Measurements from ENCODE around the gene C4orf50.
"Not testable (repeated sequence)": the region's sequence is repeated elsewhere in the genome, so short reads cannot be mapped to it uniquely, and the experiment has no call there.

The C4orf50 gene

GRCh38 chr4:5969336-5969735 lies 48.9 kb downstream of the C4orf50 start:
- no peak for DNase-seq (ENCODE audit: low read depth)

DNA sequence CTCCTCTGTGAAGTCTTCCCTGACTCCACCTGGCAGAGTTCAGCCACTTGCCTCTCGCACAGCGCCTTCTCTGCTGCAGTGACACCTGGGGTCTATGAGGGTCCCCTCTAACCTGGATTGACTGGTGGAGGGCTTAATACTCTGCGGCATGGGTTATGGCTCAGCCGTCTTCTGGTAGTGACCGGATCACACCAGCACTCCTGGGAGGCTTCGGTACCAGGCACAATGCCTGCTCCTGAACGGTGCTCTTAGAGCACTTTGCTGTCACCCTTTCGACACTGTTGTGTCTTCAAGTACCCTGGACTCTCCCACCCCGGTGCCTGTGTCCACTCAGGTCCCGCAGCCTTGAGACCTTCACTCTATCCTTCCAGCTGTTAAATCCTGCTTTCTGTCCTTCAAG lies 50.0 kb downstream of the C4orf50 start:
- no peak for DNase-seq (ENCODE audit: low read depth)

DNA sequence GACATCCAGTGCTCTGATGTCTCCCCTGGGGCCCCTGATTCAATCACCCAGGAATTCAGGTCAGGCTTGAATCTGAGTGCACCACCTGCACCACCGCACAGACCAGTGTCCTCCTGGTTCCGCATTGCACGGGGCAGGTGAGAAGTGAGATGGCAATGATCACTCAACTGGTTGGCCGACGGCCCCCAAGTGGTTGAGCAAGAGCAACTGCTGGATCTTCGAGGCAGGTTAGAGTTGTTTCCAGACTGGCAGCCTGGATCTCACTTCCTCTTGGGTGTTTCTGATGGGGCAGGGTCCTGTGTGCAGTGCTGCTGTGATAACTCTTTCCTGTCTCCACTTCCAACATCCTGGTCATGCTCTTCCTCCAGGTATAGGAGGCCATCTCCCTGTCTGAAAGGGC lies 50.4 kb downstream of the C4orf50 start:
- DNase-seq (ENCODE audit: low read depth) = no peak

DNA sequence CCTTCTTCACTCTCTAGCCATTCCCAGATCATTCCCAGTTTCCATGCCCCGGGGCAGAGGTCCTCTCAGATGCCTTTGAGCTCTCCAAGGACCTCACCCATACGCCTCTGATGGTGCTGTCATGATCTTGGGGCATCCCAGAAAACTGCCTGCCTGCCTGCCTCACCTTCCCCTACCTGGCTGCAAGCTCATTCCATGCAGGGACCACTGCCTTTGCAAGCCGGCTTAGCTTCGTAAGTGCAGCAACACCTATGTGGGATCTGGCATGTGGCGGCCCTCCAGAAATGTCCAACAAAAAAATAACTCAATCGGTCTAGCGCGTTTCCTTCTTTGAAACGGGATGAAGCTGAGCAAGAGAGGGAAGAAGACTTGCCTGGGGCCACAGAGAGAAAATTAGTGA lies 53.0 kb downstream of the C4orf50 start:
- no peak for DNase-seq (ENCODE audit: low read depth)

GRCh38 chr4:5964030-5964429 lies 54.2 kb downstream of the C4orf50 start:
- DNase-seq (ENCODE audit: low read depth) = no peak

- DNase-seq (ENCODE audit: low read depth) = no peak
These were observed 54.6 kb downstream of the C4orf50 start for GRCh38 chr4:5963611-5964010.

DNA sequence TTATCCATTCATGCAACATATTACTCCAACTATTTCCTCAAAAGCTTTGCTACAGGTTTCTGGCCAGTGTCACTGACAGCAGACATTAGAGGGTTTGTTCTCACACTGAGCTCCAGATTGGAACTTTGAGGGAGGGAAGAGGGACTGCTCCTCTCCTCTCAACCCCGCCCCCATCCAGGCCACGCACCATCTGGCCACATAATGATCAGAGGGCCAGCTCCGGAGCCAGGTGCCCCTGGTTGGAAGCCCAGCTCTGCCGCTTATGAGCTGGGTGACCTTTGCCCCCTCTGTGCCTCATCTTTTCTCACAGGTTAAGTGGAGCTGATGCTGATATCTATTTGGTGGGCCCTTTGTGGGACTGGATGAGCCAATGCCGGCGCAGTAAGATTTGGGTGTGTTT lies 55.8 kb downstream of the C4orf50 start:
- no peak for DNase-seq (ENCODE audit: low read depth)

DNA sequence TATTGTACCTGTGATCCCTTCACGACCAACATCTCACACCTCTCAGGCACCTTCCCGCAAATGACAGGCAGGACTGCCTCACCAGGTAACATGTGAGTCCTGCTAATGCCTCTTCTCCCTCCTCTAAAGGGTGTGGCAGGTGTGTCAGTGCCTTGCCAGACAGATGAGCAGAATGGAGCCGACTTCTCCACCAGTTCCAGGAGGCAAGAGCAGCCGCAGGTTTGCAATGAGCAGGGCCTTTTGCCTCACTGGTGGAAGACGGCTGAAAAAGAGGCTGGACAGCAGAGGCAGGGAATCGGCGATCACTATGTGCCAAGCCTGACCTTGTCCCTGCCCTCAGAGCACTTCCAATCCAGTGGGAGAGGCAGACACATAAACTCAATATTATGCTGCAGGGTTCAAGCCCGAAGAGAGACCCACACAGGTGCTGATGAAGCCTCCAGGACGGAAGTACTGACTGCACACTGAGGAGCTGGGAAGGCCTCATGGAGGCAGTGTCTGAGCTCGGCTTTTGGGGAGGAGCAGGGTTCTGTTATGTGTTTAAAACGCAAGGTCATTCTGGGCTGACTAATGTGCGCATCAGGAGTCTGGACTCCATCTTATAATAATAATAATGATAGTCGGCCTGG lies 57.9 kb downstream of the C4orf50 start:
- no peak for DNase-seq (ENCODE audit: low read depth)

DNA sequence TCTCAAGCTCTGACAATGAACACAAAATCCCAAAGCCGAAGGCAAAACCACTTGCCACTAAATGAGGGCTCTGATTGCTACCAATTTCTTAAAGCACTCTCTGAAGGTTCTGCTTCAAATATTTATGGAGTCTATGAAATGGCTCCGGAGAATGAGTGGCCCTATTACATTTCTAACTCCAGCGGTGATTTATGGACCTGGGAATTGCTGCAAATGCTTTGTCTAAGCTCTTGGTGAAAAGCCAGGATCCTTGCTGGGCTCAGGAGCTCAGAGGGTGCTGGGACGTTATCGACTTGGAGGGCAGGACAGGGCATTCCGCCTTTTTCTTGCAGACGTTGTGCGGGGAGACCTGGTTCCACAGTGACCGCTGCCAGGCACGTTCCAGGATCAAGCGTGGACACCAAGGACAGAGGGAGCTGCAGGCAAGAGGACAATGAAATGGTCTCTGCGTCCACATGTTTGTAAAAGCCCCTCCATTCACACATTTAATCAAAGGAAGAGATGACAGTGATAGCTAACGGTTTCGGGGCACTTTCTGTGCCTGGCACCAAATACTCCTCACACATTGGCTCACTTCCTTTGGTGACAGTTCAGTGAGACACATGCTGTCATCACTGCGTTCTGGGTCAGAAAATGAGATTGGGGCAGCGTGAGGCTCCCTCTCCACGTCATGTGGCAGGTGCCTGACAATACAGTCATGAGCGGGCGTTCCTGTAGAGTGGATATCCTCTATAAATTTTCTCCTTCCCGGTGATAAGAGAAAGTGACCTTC lies 58.8 kb downstream of the C4orf50 start:
- no peak for DNase-seq (ENCODE audit: low read depth)

DNA sequence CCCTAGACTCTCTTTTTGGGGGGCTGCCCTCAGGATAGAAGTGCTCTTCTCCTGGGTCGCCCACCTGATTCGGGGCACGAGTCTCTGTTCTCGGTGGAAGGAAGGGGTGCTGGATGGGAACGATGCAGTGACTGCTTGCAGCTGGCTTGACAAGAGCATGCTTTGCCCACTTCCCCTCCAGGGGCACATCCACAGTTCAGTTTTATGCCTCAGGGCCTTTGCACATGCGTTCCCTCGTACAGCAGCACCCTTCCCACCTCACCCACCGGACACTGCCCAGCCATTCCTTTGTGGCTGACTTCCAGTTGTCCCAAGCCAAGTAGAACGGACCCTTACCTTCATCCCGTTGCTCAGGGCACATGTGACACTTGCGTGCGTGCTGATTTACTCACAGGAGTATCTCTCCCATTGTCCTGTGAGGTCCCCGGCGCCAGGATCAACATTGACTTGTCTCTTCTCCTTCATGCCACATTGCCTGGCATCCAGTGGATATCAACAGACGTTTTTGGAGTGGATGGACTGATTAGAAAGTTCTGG lies 60.0 kb downstream of the C4orf50 start:
- DNase-seq (ENCODE audit: low read depth) = no peak

DNA sequence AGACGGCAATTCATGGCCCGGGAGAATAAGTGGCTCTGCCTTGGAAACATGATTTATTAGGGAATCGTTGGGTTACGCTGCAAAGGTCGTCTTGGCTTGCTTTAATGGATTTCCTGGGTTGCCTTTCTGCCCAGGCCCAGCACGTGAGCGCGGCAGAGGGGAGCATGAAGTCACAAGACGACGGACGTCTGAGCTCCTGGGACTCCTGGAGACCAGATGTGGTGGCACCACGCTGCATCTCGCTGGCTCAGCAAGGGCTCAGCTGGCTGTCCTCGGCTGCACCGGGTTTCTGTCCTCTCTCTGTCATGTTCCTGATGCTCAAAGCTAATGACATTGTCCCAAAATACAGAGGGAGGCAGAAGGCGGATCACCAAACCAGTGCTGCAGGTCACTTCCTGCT lies 61.2 kb downstream of the C4orf50 start:
- DNase-seq (ENCODE audit: low read depth) = no peak

- DNase-seq (ENCODE audit: low read depth) = no peak
These were observed 61.8 kb downstream of the C4orf50 start for GRCh38 chr4:5956285-5957021.

GRCh38 chr4:5955856-5956255 lies 62.4 kb downstream of the C4orf50 start:
- no peak for DNase-seq (ENCODE audit: low read depth)

GRCh38 chr4:5955201-5955821 lies 62.9 kb downstream of the C4orf50 start:
- no peak for DNase-seq (ENCODE audit: low read depth)

GRCh38 chr4:5954056-5954760 lies 64.0 kb downstream of the C4orf50 start:
- no peak for DNase-seq (ENCODE audit: low read depth)

DNA sequence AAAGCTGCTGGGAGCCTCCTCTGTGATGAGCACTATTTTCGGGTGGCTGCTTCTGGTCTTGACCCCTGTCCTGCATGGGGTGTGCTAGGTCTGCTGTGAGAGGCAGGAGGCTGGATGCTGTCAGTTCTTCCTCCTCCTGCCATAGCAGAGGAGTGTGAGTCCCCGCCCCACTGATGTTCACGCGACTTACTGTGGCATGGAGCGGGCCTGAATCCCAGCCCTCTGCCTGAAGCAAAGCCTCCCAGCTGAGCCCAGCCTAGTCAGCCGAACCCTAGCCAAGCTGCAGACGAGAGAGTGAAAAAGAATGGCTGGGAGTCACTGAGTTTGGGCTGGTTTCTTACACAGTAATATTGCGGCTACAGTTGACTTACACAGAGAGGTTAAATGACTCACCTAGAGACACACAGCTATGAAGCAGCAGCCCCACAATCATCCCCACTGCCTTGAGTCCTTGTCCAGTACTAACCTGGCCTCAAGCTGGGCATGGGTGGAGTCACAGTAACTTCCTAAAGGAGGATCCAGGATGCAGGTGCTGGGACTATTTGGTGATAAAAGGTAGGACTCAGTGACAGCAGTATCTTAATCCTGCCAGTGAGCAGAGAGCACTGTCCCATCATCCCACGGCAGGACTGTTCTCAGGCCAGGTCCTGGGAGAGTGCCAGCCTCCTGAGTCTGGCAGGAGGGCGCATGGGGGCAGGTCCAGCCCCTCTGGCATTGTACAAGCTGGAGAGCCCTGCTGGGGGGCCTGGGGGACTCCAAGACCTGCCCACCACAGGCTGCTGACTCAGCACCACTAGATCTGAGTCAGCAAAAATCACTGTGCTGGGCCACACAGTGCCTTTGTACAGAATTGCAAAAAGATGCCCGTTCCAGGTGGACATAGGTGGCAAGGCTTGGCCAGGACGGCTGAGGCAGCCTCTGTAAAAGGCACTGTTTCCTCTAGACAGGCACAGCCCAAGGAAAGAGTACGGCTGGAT lies 65.0 kb downstream of the C4orf50 start:
- DNase-seq (ENCODE audit: low read depth) = no peak

DNA sequence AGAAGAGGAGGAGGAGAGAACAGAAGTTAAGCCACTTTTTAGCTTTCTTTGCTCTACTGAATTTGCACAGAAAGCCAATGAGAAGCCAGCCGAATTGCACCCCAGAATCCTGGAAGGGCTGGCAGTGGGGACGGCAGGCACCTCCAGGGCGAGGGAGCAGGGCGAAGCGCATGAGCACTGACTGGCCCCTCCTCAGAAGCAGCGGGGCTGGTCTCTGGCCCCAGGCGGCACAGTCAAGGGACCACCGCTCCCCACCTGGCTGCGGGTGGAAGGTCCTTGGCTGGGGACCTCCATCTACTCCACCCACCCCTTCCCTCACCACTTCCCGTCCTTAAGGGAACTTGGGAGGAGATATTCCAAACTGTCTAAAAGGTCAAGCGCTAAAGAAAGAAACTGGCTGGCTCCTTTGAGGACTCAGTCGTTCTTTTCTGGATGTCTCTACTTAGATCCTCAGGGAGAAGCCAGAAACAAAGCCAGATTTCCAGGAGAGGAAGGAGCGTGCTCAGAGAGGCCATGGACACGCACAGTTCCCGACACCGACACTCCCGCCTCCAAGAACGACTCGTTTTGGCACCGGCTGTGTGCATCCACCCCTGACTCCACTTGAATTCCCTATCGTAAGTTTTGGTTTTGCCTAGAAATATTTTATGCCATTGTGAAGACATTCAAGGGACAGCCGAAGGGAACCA lies 65.8 kb downstream of the C4orf50 start:
- no peak for DNase-seq (ENCODE audit: low read depth)

GRCh38 chr4:5946653-5947052 lies 71.6 kb downstream of the C4orf50 start:
- DNase-seq (ENCODE audit: low read depth) = not testable (repeated sequence)

GRCh38 chr4:5945936-5946335 lies 72.3 kb downstream of the C4orf50 start:
- DNase-seq (ENCODE audit: low read depth) = no peak

GRCh38 chr4:5945171-5945570 lies 73.1 kb downstream of the C4orf50 start:
- DNase-seq (ENCODE audit: low read depth) = no peak

Data from stimulated activated CD8-positive, alpha-beta memory T cell treated with anti-CD3 and anti-CD28 coated beads, Interleukin-12 subunit alpha, Interleukin-12 subunit beta, amount 100 ng/mL, for 1 hour (primary cell).